CD4-positive, alpha-beta T cell treated with Interleukin-6 for 4 hours (primary cell): Measurements from ENCODE around the gene SGCE.

Experiments used
- DNase-seq: peaks from one replicate; pipeline ENCODE4 v3.0.0-alpha.2; 2020; ENCODE audit warnings: mixed read lengths

SGCE gene

DNA sequence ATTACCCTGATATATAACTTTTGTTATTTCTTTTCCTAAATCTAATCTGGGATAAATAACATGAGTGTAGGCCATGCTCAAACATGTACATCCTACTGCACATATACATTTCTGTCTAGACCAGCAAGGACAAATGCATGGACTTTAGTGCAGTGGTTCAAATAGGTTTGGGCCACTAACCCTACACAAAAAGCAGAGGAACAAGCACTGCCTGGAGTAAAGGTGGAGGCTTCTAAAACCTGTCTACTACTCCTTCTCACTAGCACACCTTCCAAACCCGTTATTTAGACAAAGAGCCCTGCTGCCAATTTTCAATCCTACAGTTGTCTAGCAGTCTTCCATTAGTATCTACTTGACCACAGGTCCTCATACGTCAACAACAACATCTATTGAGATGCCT is 34.8 kb downstream of the SGCE start:
- no peak for DNase-seq

DNA sequence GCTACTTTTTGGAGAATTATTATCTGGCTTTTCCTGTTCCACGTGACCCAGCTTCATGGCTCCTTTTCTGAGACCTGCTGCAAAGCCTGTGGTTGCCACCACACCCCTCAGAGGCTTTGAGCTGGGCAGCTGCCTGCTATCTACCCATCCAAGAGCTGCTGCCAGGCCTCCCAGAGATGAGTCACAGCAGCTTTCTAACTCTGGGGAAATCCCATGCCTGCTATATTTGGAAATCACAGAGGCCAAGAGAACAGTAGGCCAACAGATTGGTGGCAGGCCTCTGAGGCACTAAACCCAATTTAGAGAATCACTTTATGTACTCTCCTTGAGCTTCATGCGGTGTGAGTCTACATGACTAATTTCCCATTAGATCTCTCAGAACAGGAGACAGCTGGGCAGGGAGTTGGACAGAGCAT is 35.2 kb downstream of the SGCE start:
- DNase-seq = peak; percentile 2

DNA sequence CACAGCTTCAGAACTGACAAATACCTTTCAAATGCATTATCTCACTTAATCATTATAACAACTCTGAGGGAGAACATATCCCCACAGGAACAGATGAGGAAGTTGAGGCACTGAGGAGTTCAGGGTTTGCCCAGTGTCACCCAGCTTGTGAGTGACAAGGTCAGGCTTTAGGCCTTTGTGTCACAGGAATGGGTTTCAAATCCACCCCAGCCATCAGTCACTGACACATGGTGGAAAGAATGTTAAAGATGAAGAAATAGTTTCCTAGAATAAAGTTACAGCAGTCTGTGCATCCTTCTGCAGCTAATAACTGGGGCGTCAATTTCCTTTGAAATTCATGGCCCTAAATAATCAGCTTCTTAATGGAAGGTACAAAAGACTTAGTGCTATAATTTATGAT is 37.8 kb downstream of the SGCE start:
- no peak for DNase-seq

DNA sequence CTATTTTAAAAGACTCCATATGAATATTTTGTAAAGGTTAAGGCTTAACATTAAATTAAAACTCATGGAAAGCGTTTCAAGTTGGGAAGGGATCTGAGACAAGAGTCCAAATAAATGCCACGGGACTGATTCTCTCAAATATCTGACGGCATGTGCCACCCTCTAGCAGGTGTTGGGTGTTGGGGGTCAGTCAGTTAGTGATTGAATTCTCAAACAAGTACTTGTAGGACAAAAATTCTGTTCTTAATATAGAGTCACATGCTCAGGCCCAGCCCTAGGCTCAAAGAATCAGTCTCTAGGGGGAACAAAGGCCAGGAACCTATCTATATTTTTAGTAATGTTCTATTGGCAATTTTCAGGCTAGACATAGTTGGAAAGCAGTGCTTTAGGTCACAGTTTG is 39.1 kb downstream of the SGCE start:
- no peak for DNase-seq

DNA sequence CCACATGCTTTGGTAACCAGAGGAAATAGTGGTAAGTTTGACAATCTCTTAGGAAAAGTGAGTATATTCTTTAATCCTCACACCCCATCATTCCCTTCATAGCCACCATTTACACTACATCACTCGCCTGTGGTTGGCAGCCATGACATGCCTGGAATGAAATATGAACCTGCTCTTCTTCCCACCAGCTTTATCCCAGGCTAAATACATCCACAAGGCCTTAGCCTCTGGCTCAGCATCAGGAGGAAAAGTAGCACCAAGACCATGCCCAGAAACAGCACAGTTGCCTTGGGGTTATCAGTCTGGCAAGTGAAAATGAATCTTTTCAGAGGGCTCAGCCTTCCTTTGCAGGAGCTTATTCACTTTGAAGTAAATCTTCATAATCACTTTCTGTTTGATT is 40.3 kb downstream of the SGCE start:
- DNase-seq = no peak

DNA sequence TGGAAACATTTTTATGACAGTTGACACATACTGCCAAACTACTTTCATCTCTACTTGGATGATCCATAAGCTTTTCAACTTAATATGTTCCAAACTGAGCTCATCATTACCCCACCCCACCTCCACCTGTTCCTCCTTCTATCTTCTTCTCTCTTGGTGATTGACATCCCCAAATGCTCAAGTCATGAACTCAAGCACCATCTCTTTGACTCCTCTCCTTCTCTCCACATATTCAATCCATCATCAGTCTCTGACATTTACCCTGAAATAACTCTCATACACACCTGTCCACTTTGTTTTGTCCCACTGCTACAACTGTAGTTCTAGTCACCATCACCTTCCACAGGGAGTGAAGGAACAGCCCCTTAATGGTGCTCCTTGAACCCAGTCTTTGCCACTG is 43.3 kb downstream of the SGCE start:
- no peak for DNase-seq

DNA sequence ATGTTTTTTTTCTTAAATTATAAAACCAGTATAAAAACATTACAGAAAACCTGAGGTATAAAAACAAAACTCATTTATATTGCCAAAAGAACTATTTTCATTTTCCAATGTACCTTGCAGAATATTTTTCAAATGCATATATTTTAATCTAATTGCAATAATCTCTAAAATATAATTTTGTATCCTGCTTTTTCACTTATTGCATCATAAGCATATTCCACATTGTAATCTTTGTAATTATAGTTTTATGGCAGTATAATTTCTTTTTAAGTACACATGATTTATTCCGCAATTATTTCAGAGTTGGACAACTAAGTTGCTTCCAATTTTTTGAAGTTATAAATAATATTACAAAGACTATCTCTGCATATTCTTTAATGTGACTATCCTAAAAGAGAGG is 43.7 kb downstream of the SGCE start:
- DNase-seq = no peak

DNA sequence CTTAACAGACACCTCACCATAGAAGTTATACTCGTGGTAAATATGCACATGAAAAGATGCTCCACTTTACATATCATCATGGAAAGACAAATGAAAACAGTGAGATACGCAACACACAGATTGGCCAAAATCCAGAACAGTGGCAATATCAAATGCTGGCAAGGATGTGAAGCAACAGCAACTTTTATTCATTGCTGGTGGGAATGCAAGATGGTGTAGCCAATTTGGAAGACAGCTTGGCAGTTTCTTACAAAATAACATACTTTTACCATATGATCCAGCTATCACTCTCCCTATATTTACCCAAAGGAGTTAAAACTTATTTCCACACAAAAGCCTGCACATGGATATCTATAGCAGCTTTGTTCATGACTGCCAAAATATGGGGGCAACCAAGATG is 46.4 kb downstream of the SGCE start:
- DNase-seq = no peak

DNA sequence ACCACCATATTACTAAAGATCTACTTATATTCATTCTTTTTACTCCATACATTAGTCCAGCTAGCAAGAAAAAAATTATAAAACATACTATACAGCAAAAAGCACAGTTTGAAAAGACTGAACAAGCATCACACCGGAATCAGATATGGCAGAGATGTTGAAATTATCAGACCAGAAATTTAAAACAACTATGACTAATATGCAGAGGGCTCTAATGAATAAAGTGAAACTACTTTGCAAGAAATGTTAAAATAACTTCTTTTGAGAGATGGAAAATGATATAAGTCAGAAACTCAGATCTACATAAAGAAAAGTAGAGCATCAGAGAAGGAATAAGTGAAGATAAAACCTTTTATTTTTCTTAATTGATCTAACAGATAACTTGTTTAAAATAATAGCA is 50.9 kb downstream of the SGCE start:
- no peak for DNase-seq

DNA sequence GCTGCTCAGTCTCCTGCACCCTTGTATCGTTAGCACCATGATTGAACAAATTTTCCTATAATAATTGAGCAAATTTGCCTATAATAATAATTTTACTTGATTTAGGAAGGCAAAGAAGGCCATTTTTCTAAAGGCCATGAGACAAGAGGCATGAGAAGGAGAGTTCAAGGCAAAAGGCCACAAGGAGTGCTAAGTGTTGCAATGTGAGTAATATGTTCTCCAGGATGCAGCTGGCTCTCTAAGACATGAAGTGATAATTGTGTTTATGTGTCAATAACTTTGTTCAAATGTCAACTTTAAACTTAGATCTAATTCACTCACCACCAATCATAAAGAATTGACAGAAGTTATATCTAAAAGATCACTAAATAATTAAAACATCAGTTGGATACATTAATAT is 53.8 kb downstream of the SGCE start:
- no peak for DNase-seq

DNA sequence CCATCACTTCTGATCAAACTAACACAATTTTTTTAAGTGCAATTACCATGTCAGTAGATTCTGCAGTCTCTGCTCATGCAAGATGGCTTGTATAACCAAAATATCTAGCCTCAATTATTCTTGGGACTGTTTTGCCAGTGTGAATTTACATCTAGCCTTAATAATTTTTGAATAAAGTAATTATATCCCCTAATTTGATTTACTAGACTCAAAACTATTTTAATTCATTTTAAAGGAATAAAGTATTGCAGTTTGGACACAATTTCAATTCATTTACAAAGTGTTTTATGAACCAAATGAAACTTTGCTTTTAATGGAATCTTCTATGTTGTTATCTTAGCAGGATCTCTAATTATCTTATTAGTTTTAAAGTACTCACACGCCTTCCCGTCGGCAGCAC is 55.7 kb downstream of the SGCE start:
- DNase-seq = no peak

DNA sequence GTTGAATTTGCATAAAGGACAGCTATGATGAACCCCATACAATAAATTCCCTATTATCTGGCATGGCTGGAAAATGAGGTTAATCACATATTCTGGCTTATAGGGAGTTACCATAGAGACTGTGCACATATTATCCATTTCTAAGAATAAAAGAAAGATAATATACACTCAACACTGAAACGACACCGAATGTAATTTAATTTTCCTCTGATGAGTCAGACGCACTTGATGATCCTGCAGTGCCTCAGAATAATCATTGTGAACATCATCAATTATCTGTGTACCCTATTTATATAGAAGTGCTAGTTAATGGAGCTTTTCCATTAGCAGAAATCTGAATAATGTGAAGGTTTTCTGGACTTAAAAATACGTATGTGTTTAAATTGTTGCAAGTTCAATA is 60.2 kb downstream of the SGCE start:
- DNase-seq = no peak

DNA sequence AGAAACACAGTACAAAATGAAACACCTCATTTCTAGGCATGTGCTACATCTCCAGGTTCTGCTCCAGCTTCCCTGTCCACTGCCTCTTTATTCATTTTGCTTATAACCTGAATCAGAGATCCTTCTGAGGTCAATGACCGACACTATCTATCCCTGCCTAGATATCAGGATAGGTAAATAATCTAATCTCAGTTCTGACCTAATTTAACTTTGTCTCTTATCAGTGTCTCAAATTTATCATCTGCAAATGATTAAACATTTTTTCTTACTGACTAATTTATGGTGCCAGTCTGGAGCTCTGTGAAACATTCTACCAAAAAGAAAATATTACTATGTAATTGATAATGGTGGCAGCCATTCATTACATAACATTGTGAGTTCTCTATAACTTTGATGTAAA is 61.1 kb downstream of the SGCE start:
- DNase-seq = no peak

DNA sequence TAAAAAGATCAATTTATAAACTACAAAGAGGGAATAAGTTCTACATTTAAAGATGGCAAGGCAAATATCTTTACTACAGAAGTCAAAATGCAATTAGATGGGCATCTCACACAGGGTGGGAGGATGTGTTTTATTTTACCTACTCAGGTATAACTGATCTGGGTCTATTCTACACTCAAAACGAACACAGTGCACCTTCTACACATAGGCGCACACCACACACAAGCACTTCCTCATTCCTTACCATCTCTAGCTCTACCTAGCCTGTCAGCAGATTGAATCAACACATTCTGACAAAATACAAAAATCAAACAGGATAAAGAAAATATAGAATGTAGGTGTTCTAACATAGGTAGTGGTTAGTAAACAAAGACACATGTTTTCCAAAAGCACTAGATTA is 64.8 kb downstream of the SGCE start:
- no peak for DNase-seq

DNA sequence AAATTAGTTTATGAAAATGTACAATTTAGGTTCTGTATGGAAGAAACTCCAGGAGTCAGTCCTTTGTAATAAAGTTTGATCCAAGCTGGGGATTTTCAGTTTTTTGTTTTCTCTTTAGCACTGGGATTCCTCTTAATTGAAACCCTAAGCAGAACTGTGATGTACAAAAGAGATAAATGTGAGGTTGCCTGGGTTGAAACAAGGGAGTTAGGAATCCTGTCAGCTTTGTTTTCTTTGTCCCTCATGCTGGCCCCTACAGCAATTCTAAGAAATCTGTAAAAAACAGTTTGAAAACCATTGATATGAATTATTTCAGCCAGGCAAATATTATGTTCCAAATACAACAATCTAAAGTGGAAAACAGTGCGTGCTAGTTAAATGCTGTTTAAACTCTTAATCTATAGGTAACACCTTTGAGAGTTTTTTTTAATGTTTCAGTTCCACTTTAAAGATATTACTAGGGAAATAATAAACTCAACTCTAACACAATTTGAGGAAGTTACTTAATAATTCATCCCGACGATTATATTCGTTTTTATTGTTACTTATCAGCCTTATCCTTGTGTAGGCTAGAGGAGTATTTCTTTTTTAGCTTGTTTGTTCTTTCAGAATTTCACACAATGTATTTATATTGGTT is 65.3 kb downstream of the SGCE start:
- DNase-seq = no peak

DNA sequence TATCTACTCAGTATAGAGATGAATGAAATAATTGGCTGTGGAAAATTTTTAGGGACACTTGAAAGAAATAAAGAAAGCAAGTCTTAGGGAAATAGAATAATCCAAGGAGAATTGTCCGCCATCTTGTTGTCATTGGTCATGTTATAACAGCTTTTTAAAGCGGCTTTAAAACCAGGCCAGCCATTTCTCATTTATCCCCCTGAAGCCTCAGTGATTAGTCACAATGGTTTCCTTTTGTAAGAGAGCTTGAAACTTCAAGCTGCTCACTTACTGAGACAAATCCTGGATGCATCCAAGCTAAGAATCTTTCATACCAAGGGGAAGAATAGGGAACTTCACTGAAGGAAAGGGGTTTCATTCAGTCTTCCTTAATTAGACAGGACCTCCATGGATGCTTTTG is 67.9 kb downstream of the SGCE start:
- DNase-seq = no peak

DNA sequence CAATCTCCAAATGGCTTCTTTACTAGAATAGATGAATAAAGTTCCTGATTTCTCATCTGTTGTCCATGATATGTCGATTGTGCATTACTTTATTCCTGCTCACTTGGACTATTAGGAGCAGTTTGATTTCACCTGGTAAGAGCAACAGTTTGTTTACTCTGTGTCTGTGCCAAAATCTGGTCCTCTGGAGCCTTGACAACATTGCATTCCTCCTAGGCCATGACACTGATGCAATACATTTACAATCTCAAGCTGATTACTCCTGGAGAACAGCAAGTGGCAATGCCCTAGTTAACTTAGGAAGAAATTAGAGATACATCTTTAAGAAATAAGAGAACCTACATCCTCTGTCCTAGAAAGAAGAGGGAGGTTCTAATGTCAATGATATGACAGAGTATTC is 71.8 kb downstream of the SGCE start:
- no peak for DNase-seq

DNA sequence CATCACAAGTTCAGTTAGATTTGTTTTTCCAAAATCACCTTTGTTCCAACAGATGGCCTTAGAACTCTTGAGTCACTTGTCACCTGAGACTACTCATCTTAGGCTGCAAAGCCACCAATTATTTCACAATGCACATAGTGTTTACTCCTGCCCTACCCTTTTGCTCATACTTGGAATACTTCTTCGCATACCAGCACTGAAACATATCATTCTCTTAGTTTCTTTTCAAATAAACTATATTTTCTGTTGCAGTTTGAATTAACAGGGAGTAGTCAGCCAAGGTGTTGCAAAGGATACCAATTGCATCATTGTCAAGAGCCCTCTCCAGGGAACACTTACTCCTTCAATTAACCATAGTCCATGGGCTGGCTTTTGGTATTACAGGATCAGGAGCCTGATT is 75.3 kb downstream of the SGCE start:
- DNase-seq = no peak

DNA sequence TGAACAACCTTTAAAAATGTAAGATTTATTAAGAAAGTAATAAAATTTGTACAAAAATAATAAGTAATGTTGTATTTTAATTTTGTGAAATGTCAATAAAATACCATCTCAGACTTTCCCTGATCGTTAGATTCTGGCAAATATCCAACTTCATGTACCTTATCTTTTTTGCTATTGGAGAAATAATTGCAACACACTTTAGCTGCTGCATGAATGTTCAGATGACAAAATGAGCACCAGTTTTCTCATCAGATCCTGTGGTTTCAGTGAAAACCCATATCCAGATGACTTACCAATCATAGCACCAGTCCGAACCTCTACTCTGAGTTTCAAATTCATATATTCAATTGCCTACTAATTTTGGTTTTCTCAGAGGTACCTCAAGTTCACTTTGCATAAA is 76.5 kb downstream of the SGCE start:
- no peak for DNase-seq

DNA sequence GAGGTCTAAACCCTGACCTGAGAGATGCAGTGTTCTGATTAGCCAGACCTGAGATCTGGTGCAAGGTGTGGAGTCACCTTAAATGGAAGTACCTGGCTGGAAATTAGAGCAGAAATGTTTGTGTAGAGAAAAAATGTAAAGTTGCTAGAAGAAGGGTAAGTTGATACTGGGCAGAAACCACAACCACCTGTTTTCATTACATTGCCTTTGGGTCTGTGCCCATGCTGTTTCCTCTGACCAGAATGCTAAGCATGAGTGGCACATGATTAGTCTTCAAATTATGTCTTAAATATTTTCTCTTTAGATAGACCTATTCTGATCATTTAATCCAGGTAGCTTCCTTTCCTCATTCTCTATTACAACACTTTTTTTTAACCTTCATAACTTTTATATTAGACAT is 77.3 kb downstream of the SGCE start:
- DNase-seq = no peak

DNA sequence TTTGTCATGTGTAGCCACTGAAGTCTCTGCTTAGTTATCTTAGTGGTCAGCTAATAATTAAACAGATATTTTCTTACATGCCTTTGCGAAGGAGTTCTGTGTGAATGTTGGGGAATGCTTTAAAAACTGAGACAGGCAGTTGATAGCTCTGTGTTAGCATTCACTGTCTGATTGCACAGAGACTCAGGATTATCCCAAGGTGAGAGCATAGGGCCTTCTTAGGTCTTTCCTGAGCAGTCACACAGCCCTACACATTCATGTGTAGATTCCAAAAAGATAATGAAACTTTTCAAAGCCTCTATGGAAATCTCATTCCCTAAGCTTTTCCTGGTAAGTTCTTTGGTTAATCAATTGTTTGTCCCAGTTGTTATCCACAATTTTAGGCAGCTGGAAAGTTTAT is 78.6 kb downstream of the SGCE start:
- DNase-seq = no peak

DNA sequence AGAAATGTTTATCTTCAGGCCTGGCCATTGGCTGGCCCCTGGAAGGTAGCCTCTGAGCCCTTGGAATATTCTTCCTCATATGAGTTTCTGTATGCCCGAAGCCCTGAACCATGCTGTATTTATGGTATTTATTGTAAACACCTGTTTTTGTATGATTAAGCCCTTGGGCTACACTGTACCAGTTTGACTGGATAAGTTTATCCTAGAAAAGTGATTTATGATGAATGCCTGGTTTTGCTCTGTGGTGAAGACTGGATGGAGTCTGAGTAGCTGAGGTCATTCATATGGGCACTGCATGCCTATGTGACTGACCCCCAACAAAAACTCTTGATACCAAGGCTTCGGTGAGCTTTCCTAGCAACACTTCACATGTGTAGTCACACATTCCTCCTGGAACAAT is 79.6 kb downstream of the SGCE start:
- DNase-seq = no peak

DNA sequence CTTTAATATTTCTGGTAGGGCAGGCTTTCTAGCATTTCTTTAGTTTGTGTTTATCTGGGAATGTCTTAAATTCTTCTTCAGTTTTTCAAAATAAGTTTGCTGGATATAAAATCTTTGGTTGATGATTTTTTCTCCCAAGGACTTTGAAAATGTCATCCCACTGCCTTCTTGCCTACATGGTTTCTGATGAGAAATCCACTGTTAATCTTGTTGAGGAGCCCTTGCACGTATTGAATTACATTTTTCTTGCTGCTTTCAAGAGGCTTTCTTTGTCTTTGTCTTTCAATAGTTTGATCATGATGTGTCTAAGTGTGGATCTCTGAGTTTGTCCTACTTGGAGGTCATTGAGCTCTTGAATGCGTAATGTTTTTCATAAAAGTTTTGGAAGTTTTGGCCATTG is 80.3 kb downstream of the SGCE start:
- DNase-seq = no peak

DNA sequence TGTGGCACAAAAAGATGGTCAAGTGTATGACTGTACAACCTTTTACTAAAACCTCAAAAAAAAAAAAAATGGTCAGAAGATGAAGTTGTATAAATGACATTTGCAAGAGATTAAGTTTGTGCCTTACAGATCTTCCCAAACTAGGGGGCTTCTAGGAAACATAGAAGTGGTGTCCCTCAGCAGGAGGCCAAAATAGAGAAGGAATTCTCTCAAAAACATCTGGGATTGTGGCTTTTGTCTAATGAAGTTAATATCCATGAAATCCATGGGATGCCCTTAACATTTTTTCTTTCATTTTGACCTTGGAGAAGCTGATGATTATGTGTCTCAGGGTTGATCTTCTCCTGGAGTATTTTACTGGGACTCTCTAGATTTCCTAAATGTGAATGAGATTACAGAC is 84.1 kb downstream of the SGCE start:
- no peak for DNase-seq

DNA sequence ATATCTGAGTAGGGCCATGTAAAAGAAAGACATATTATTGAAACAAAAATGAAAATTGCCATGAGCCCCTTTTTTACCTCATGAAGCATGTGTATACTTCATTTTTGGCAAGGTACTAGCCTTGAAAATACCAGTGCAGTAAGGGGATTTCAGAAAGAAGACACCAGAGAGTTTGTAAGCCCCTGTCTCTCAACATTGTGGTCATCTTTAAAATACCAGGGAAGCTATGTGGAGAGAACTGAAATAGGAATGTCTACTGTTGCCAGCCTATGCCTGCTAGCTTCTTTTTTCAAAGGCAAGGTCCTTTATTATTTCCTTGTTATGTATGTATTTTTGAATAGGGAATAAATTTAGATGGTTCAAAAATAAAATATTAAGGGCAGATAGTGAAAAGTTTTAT is 88.5 kb downstream of the SGCE start:
- no peak for DNase-seq
